Effector memory CD4-positive, alpha-beta T cell (primary cell): ENCODE data around the gene ARRDC4.
"Not testable (repeated sequence)": the region's sequence is repeated elsewhere in the genome, so short reads cannot be mapped to it uniquely, and the experiment has no call there.

ENCODE experiments used
- DNase-seq, 3 donors: peaks; one replicate each; pipeline ENCODE4 v3.0.0-alpha.2; 2020
- H3K27ac ChIP-seq: 2 replicates; pipeline ENCODE4 v1.7.0; 2013; ENCODE audit warnings: mild to moderate bottlenecking, low read length, moderate library complexity; ENCODE audit not compliant: insufficient read depth, poor library complexity, severe bottlenecking
- H3K27me3 ChIP-seq: replicated peaks from 2 replicates; pipeline ENCODE4 v1.7.0; 2013; ENCODE audit warnings: mild to moderate bottlenecking, low read length; ENCODE audit not compliant: insufficient read depth, control insufficient read depth, poor library complexity, severe bottlenecking
- H3K36me3 ChIP-seq: 2 replicates; pipeline ENCODE4 v1.7.0; 2013; ENCODE audit warnings: mild to moderate bottlenecking, low read length, moderate library complexity; ENCODE audit not compliant: control insufficient read depth, insufficient read depth
- H3K4me1 ChIP-seq: 2 replicates; pipeline ENCODE4 v1.7.0; 2013; ENCODE audit warnings: low read length, mild to moderate bottlenecking; ENCODE audit not compliant: control insufficient read depth, insufficient read depth, poor library complexity, severe bottlenecking
- H3K4me3 ChIP-seq: 2 replicates; pipeline ENCODE4 v1.7.0; 2013; ENCODE audit warnings: low read length, low read depth, mild to moderate bottlenecking; ENCODE audit not compliant: insufficient read depth, poor library complexity, severe bottlenecking
- H3K9me3 ChIP-seq: 2 replicates; pipeline ENCODE4 v1.7.0; 2013; ENCODE audit warnings: mild to moderate bottlenecking, low read length, moderate library complexity; ENCODE audit not compliant: control insufficient read depth

ARRDC4 gene

GRCh38 chr15:97981058-97981457, 20.6 kb downstream of the ARRDC4 start:
- H3K27me3 ChIP-seq = no peaks in the 10 kb centered on the region
- H3K9me3 ChIP-seq = no peaks in the 10 kb centered on the region
- H3K4me1 ChIP-seq = peaks cover 7% of the 10 kb centered on the region
- H3K36me3 ChIP-seq = no peaks in the 10 kb centered on the region
- no peak overlapping the region for H3K27ac ChIP-seq
- H3K4me3 ChIP-seq = no peak overlapping the region
- DNase-seq = no peak

GRCh38 chr15:97981758-97982157, 21.3 kb downstream of the ARRDC4 start:
- Histone ChIP-seq H3K4me3 (no peak overlapping the region), H3K27me3 (no peaks in the 10 kb centered on the region), H3K9me3 (no peaks in the 10 kb centered on the region), H3K27ac (no peak overlapping the region), H3K4me1 (peaks cover 7% of the 10 kb centered on the region), H3K36me3 (no peaks in the 10 kb centered on the region)
- DNase-seq = no peak

GRCh38 chr15:97984157-97984556, 23.7 kb downstream of the ARRDC4 start:
- H3K4me3 ChIP-seq = no peak overlapping the region
- H3K27me3 ChIP-seq = no peaks in the 10 kb centered on the region
- H3K4me1 ChIP-seq = peaks cover 7% of the 10 kb centered on the region
- H3K9me3 ChIP-seq = no peaks in the 10 kb centered on the region
- no peak for DNase-seq
- H3K36me3 ChIP-seq = no peaks in the 10 kb centered on the region
- H3K27ac ChIP-seq = no peak overlapping the region

GRCh38 chr15:97985979-97986378, 25.5 kb downstream of the ARRDC4 start:
- H3K9me3 ChIP-seq, H3K27me3 ChIP-seq, H3K27ac ChIP-seq, H3K4me1 ChIP-seq, DNase-seq, H3K36me3 ChIP-seq, H3K4me3 ChIP-seq: not testable (repeated sequence)

- Histone ChIP-seq H3K4me3 (no peak overlapping the region), H3K9me3 (no peaks in the 10 kb centered on the region), H3K36me3 (no peaks in the 10 kb centered on the region), H3K27ac (no peak overlapping the region), H3K27me3 (no peaks in the 10 kb centered on the region), H3K4me1 (peaks cover under 1% of the 10 kb centered on the region)
- DNase-seq = no peak
Observed at GRCh38 chr15:97986781-97987180, 26.3 kb downstream of the ARRDC4 start.

- Histone ChIP-seq H3K36me3 (no peaks in the 10 kb centered on the region), H3K27me3 (no peaks in the 10 kb centered on the region), H3K9me3 (no peaks in the 10 kb centered on the region), H3K4me3 (no peak overlapping the region), H3K4me1 (no peaks in the 10 kb centered on the region), H3K27ac (no peak overlapping the region)
- no peak for DNase-seq
Observed at GRCh38 chr15:97989299-97989698, 28.8 kb downstream of the ARRDC4 start.

- DNase-seq = no peak
- H3K27ac ChIP-seq = no peak overlapping the region
- no peaks in the 10 kb centered on the region for H3K36me3 ChIP-seq
- no peaks in the 10 kb centered on the region for H3K4me1 ChIP-seq
- H3K9me3 ChIP-seq = no peaks in the 10 kb centered on the region
- no peaks in the 10 kb centered on the region for H3K27me3 ChIP-seq
- H3K4me3 ChIP-seq = no peak overlapping the region
Observed at GRCh38 chr15:97991972-97992541, 31.6 kb downstream of the ARRDC4 start.

GRCh38 chr15:97992823-97993222, 32.3 kb downstream of the ARRDC4 start:
- no peaks in the 10 kb centered on the region for H3K9me3 ChIP-seq
- no peak overlapping the region for H3K27ac ChIP-seq
- no peaks in the 10 kb centered on the region for H3K27me3 ChIP-seq
- H3K36me3 ChIP-seq = no peaks in the 10 kb centered on the region
- H3K4me1 ChIP-seq = no peaks in the 10 kb centered on the region
- H3K4me3 ChIP-seq = no peak overlapping the region
- no peak for DNase-seq

GRCh38 chr15:97993310-97993738, 32.8 kb downstream of the ARRDC4 start:
- DNase-seq = no peak
- Histone ChIP-seq H3K4me1 (no peaks in the 10 kb centered on the region), H3K9me3 (no peaks in the 10 kb centered on the region), H3K4me3 (no peak overlapping the region), H3K27me3 (no peaks in the 10 kb centered on the region), H3K27ac (no peak overlapping the region), H3K36me3 (no peaks in the 10 kb centered on the region)

- Histone ChIP-seq H3K4me1 (no peaks in the 10 kb centered on the region), H3K27me3 (no peaks in the 10 kb centered on the region), H3K4me3 (no peak overlapping the region), H3K9me3 (no peaks in the 10 kb centered on the region), H3K27ac (no peak overlapping the region), H3K36me3 (no peaks in the 10 kb centered on the region)
- DNase-seq = no peak
Observed at GRCh38 chr15:97994236-97994635, 33.7 kb downstream of the ARRDC4 start.
